Upper lobe of right lung (tissue), 1 donor: ENCODE measurements around the gene STAG1. TPM values are rescaled to one million over a fixed set of nuclear protein-coding genes. Genes with fewer than 3 reads are reported as not detected.

Experiments
- ATAC-seq: fragments of 200-7000 bp; cut with Tn5 transposase; one replicate; pipeline ENCODE4 v1.9.1; 2020; ENCODE audit warnings: mild to moderate bottlenecking, moderate library complexity
- DNase-seq: peaks from one replicate; pipeline ENCODE4 v3.0.0-alpha.2; 2020
- H3K27ac ChIP-seq: fragments of 200-600 bp; one replicate; pipeline ENCODE4 v1.8.0; 2022
- H3K27me3 ChIP-seq: fragments of 200-600 bp; one replicate; pipeline ENCODE4 v1.8.0; 2022; ENCODE audit warnings: mild to moderate bottlenecking
- H3K36me3 ChIP-seq: fragments of 200-600 bp; one replicate; pipeline ENCODE4 v1.8.0; 2022
- H3K4me1 ChIP-seq: fragments of 200-600 bp; one replicate; pipeline ENCODE4 v1.8.0; 2022
- H3K4me3 ChIP-seq: fragments of 200-600 bp; one replicate; pipeline ENCODE4 v1.8.0; 2022; ENCODE audit warnings: mild to moderate bottlenecking
- H3K9me3 ChIP-seq: fragments of 200-600 bp; one replicate; pipeline ENCODE4 v1.8.0; 2022
- CTCF ChIP-seq: fragments of 200-600 bp; IDR thresholded peaks from one replicate; pipeline ENCODE4 v1.8.0; 2022; ENCODE audit warnings: antibody characterized with exemption
- intact Hi-C: fragments of 100-400 bp; cut with DNase I; formaldehyde crosslinking; loops from one replicate; pipeline ENCODE4 v1.11.0; 2022
- total RNA-seq: library from RNA; stranded (reverse); fragmentation: NEBNext Ultra II Directional; extraction: Animal tissue kit (Norgen Biotek cat#: 25700); gene quantifications from one replicate; pipeline ENCODE4 v1.2.1, GENCODE V29; 2021
- donor health status: DM: no; HTN: yes; CAD: no; lungs with severe emphysema.

Gene STAG1
- total RNA-seq, 1 donor from 2014 or later = 40.8 TPM

- H3K27me3 ChIP-seq = no peaks in the 10 kb centered on the region
- intact Hi-C loops = no loop called here
These were observed 249.1 kb downstream of the STAG1 start for GRCh38 chr3:136503056-136503455.

GRCh38 chr3:136498919-136499447, 253.2 kb downstream of the STAG1 start:
- DNase-seq (no peak), ATAC-seq (no peak)
- Histone ChIP-seq H3K36me3 (peaks cover 22% of the 10 kb centered on the region), H3K9me3 (no peaks in the 10 kb centered on the region), H3K27me3 (no peaks in the 10 kb centered on the region), H3K4me3 (no peak overlapping the region), H3K4me1 (no peaks in the 10 kb centered on the region), H3K27ac (no peak overlapping the region)
- intact Hi-C loops = no loop called here
- no peak for TF ChIP-seq CTCF

More at GRCh38 chr3:136503056-136503455, 249.1 kb downstream of the STAG1 start:
- TF ChIP-seq CTCF = no peak
- no peak for ATAC-seq
- Histone ChIP-seq H3K4me3 (no peak overlapping the region), H3K4me1 (no peaks in the 10 kb centered on the region), H3K36me3 (peaks cover 22% of the 10 kb centered on the region), H3K27ac (no peak overlapping the region), H3K9me3 (no peaks in the 10 kb centered on the region)
- DNase-seq = no peak

- DNase-seq (no peak), ATAC-seq (no peak)
- H3K27ac ChIP-seq = no peak overlapping the region
- no peaks in the 10 kb centered on the region for H3K27me3 ChIP-seq
- intact Hi-C loops = no loop called here
- H3K4me3 ChIP-seq = no peak overlapping the region
- no peaks in the 10 kb centered on the region for H3K9me3 ChIP-seq
- no peak for TF ChIP-seq CTCF
- H3K4me1 ChIP-seq = no peaks in the 10 kb centered on the region
- H3K36me3 ChIP-seq = peaks cover 29% of the 10 kb centered on the region
These were observed 257.0 kb downstream of the STAG1 start for GRCh38 chr3:136495213-136495612.

GRCh38 chr3:136490646-136491405, 261.4 kb downstream of the STAG1 start:
- Histone ChIP-seq H3K36me3 (peaks cover 26% of the 10 kb centered on the region), H3K4me1 (no peaks in the 10 kb centered on the region), H3K9me3 (no peaks in the 10 kb centered on the region), H3K27me3 (no peaks in the 10 kb centered on the region), H3K27ac (no peak overlapping the region), H3K4me3 (no peak overlapping the region)
- intact Hi-C loops = no loop called here
- ATAC-seq = no peak
- no peak for DNase-seq
- TF ChIP-seq CTCF = no peak

GRCh38 chr3:136485777-136486176, 266.4 kb downstream of the STAG1 start:
- Histone ChIP-seq H3K4me1 (no peaks in the 10 kb centered on the region), H3K27ac (no peak overlapping the region), H3K27me3 (no peaks in the 10 kb centered on the region), H3K9me3 (no peaks in the 10 kb centered on the region), H3K36me3 (peaks cover 9% of the 10 kb centered on the region), H3K4me3 (no peak overlapping the region)
- no peak for ATAC-seq
- TF ChIP-seq CTCF = no peak
- intact Hi-C loops = no loop called here
- DNase-seq = no peak
